Keratinocyte (primary cell): Measurements from ENCODE around the gene ENDOG. TPM values are rescaled to one million over a fixed set of nuclear protein-coding genes. Genes with fewer than 3 reads are reported as not detected.

Experiments used
- DNase-seq: peaks from one replicate; pipeline ENCODE4 v3.0.0-alpha.2; 2011; ENCODE audit warnings: low read depth, missing footprints, low spot score
- FAIRE-seq: peaks from 2 replicates; lab custom pipeline; 2011; peaks lifted over from hg19 to GRCh38; lab: Jason Lieb, UNC
- H2AFZ ChIP-seq: 2 replicates; pipeline ENCODE4 v1.6.0; 2012; ENCODE audit warnings: low read length, control low read depth, inconsistent platforms; ENCODE audit not compliant: control insufficient read depth
- H3K27ac ChIP-seq: 2 replicates; pipeline ENCODE4 v1.5.1; 2011; ENCODE audit warnings: low read length; ENCODE audit not compliant: control insufficient read depth, insufficient read depth
- H3K27me3 ChIP-seq: 3 replicates; pipeline ENCODE4 v1.6.0; 2011; ENCODE audit warnings: low read length; ENCODE audit not compliant: control insufficient read depth, insufficient read depth; ENCODE audit errors: extremely low read depth
- H3K36me3 ChIP-seq, 2 experiments: 2 replicates in 1 of 2; 3 replicates in 1 of 2; pipeline ENCODE4 v1.5.1; 2011; ENCODE audit warnings: low read length in 2 of 2, mild to moderate bottlenecking in 1 of 2; ENCODE audit not compliant: control insufficient read depth in 2 of 2, insufficient read depth in 2 of 2; ENCODE audit errors: extremely low read depth in 1 of 2
- H3K4me1 ChIP-seq: 3 replicates; pipeline ENCODE4 v1.5.1; 2011; ENCODE audit warnings: low read length; ENCODE audit not compliant: control insufficient read depth, insufficient read depth; ENCODE audit errors: extremely low read depth
- H3K4me2 ChIP-seq: 3 replicates; pipeline ENCODE4 v1.6.0; 2011; ENCODE audit warnings: low read depth, low read length; ENCODE audit not compliant: control insufficient read depth, insufficient read depth; ENCODE audit errors: extremely low read depth
- H3K4me3 ChIP-seq, 3 experiments: fragments of 200-600 bp in 1 of 3; sonication (generic) in 1 of 3; 2 replicates in 2 of 3; 3 replicates in 1 of 3; pipeline ENCODE4 v1.5.1; 2011 to 2016; ENCODE audit warnings: low read length in 3 of 3, mild to moderate bottlenecking in 3 of 3, control low read depth in 2 of 3, inconsistent platforms in 1 of 3, low read depth in 1 of 3, mixed read lengths in 1 of 3, mixed run types in 1 of 3, moderate library complexity in 1 of 3; ENCODE audit not compliant: control insufficient read depth in 2 of 3, insufficient read depth in 2 of 3; ENCODE audit errors: extremely low read depth in 1 of 3
- H3K79me2 ChIP-seq: 2 replicates; pipeline ENCODE4 v1.6.0; 2012; ENCODE audit warnings: low read length; ENCODE audit not compliant: control insufficient read depth, insufficient read depth
- H3K9ac ChIP-seq: 3 replicates; pipeline ENCODE4 v1.6.0; 2011; ENCODE audit warnings: low read length; ENCODE audit not compliant: control insufficient read depth, insufficient read depth; ENCODE audit errors: extremely low read depth
- H3K9me1 ChIP-seq: 3 replicates; pipeline ENCODE4 v1.6.0; 2011; ENCODE audit warnings: low read length; ENCODE audit not compliant: control insufficient read depth, insufficient read depth; ENCODE audit errors: extremely low read depth
- H3K9me3 ChIP-seq: 2 replicates; pipeline ENCODE4 v1.5.1; 2012; ENCODE audit warnings: low read depth, low read length; ENCODE audit not compliant: control insufficient read depth
- H4K20me1 ChIP-seq: 3 replicates; pipeline ENCODE4 v1.6.0; 2011; ENCODE audit warnings: low read length; ENCODE audit not compliant: control insufficient read depth, insufficient read depth; ENCODE audit errors: extremely low read depth
- CTCF ChIP-seq, 3 experiments: IDR thresholded peaks in 1 of 3; conservative IDR thresholded peaks in 1 of 3; optimal IDR thresholded peaks in 1 of 3; 2 replicates in 2 of 3; 3 replicates in 1 of 3; pipeline versions ENCODE3 to v1.5.1; 2011; ENCODE audit warnings: low read length in 3 of 3, mild to moderate bottlenecking in 3 of 3, moderate library complexity in 2 of 3, control low read depth in 1 of 3, inconsistent platforms in 1 of 3; ENCODE audit not compliant: insufficient read depth in 2 of 3; ENCODE audit errors: extremely low read depth in 1 of 3
- EZH2 ChIP-seq: IDR thresholded peaks from one replicate; pipeline ENCODE4 v1.6.1; 2012; ENCODE audit warnings: inconsistent platforms, mild to moderate bottlenecking, low read length, moderate library complexity
- dilution Hi-C: fragments of 300-500 bp; cut with MboI; formaldehyde crosslinking; loops from one replicate; pipeline ENCODE4 v1.7.0; 2020; ENCODE audit warnings: low sequenced_read_pairs; ENCODE audit not compliant: extremely low pct_ligation_motif_present
- polyA plus RNA-seq, 5 experiments: library from polyadenylated mRNA; depleted of rRNA in 3 of 5; stranded (reverse) in 3 of 5; stranded (forward) in 1 of 5; unstranded in 1 of 5; fragments of >200 nt; gene quantifications; 1 replicate in 1 of 5; 2 replicates in 3 of 5; 3 replicates in 1 of 5; pipeline versions ENCODE4 v1.2.1 to v1.2.3, GENCODE V29; 2011 to 2012; ENCODE audit warnings: missing spikeins in 2 of 5, low read depth in 1 of 5, low replicate concordance in 1 of 5

Gene ENDOG
- polyA plus RNA-seq, 1 donor (not counting 4 experiments of a cell fraction or from before 2014, with no cell fraction given), result 10.2 TPM

- Histone ChIP-seq H3K9me1 (no peaks in the 10 kb centered on the region), H3K27me3 (no peaks in the 10 kb centered on the region), H3K9me3 (no peaks in the 10 kb centered on the region), H3K27ac (no peak overlapping the region), H3K4me1 (no peaks in the 10 kb centered on the region), H3K79me2 (no peaks in the 10 kb centered on the region), H3K36me3 (no peaks in the 10 kb centered on the region), H3K4me2 (no peak overlapping the region), H3K9ac (no peak overlapping the region), H4K20me1 (no peaks in the 10 kb centered on the region), H3K4me3 (no peak overlapping the region), H2AFZ (no peak overlapping the region)
- TF ChIP-seq EZH2 (no peak), CTCF (optimal IDR thresholded peaks at IDR 0.05 in 1 of 3, IDR thresholded peaks at IDR 0.05 in 1 of 3, conservative IDR thresholded peaks at IDR 0.05 in 1 of 3; ENCODE audit: extremely low read depth in 1 of 3, insufficient read depth in 2 of 3, low read length in 3 of 3) (no peak)
- dilution Hi-C loops, result no loop called here
- DNase-seq (no peak), FAIRE-seq (no peak)
These were observed 36.9 kb upstream of the ENDOG start for GRCh38 chr9:128781187-128782070.

- FAIRE-seq, result no peak
- Histone ChIP-seq H3K27ac (no peak overlapping the region), H3K27me3 (no peaks in the 10 kb centered on the region), H2AFZ (no peak overlapping the region), H3K9me1 (no peaks in the 10 kb centered on the region), H3K4me2 (no peak overlapping the region), H4K20me1 (no peaks in the 10 kb centered on the region), H3K4me1 (peaks cover 3% of the 10 kb centered on the region), H3K9ac (no peak overlapping the region), H3K9me3 (no peaks in the 10 kb centered on the region), H3K4me3 (no peak overlapping the region), H3K79me2 (peaks cover 6% of the 10 kb centered on the region), H3K36me3 (no peaks in the 10 kb centered on the region)
- dilution Hi-C loops, result no loop called here
- DNase-seq, result no peak
- TF ChIP-seq CTCF (optimal IDR thresholded peaks at IDR 0.05 in 1 of 3, IDR thresholded peaks at IDR 0.05 in 1 of 3, conservative IDR thresholded peaks at IDR 0.05 in 1 of 3; ENCODE audit: extremely low read depth in 1 of 3, insufficient read depth in 2 of 3, low read length in 3 of 3) (no peak), EZH2 (no peak)
These were observed 35.6 kb upstream of the ENDOG start for GRCh38 chr9:128782669-128783068.
